Motor neuron (in vitro differentiated cells): ENCODE measurements around the gene DPM3. TPM values are rescaled to one million over a fixed set of nuclear protein-coding genes. Genes with fewer than 3 reads are reported as not detected.
"Not testable (repeated sequence)": the region's sequence is repeated elsewhere in the genome, so short reads cannot be mapped to it uniquely, and the experiment has no call there.

Source experiments
- ATAC-seq, 8 experiments: fragments of 200-7000 bp; cut with Tn5 transposase; replicated peaks in 6 of 8; 2 replicates each; pipeline ENCODE4 v1.8.0; 2021; ENCODE audit warnings: mild to moderate bottlenecking in 8 of 8, moderate library complexity in 8 of 8
- H3K27ac ChIP-seq, 2 donors: fragments of 250-450 bp; sonication (Bioruptor Pico); 2 replicates each; pipeline ENCODE4 v1.9.0; 2021; ENCODE audit warnings: antibody characterized with exemption in 2 of 2, mild to moderate bottlenecking in 2 of 2, moderate library complexity in 1 of 2
- H3K4me1 ChIP-seq, 2 donors: fragments of 250-450 bp; sonication (Bioruptor Pico); replicated peaks in 1 of 2; 2 replicates each; pipeline ENCODE4 v1.6.1; 2021; ENCODE audit warnings: antibody characterized with exemption in 2 of 2, mild to moderate bottlenecking in 2 of 2, moderate library complexity in 1 of 2
- H3K4me3 ChIP-seq, 5 donors: fragments of 250-450 bp; sonication (Bioruptor Pico); 2 replicates each; pipeline ENCODE4 v1.9.0; 2021; ENCODE audit warnings: antibody characterized with exemption in 5 of 5, mild to moderate bottlenecking in 5 of 5, moderate library complexity in 4 of 5
- WGBS, 10 experiments: fragments of 450-650 bp; shearing (Covaris generic); methylation state at CpG; one replicate each; pipeline ENCODE4 v1.0.0; 2022; 5-methylcytosine and 5-hydroxymethylcytosine counted together
- in situ Hi-C, 9 experiments: fragments of 400-800 bp; cut with MboI; loops; one replicate each; pipeline ENCODE4 v1.15.0; 2021; ENCODE audit warnings: low sequenced_read_pairs in 9 of 9, low pct_unique_long_range_greater_than_20kb in 2 of 9; ENCODE audit not compliant: unreplicated experiment in 9 of 9
- total RNA-seq, 8 experiments: library from RNA; unstranded; fragments of 300-600 nt; gene quantifications; 2 replicates each; pipeline versions ENCODE4 v1.2.3 to v1.2.4, GENCODE V29; 2022

Gene DPM3
- 100 to 1,000 TPM in 4 of 8 experiments, 10 to 100 TPM in 4; 54.1 to 173 (median 119) TPM for total RNA-seq

- Histone ChIP-seq H3K4me3 (peak within 1 kb of the TSS; percentile 68 to 84 (median 72)), H3K27ac (peak within 1 kb of the TSS; percentile 86 to 90), H3K4me1 (peaks cover 10 to 14% of the 10 kb centered on the region in 2 donors)
- 0 to 4% (median 1%) methylated on average over 2 to 19 of the region's 42 CpGs; no CpG with 5 or more reads in 3 of the 10 experiments for WGBS, 10 experiments
- ATAC-seq = peak; percentile 51 to 68 (median 64)
- in situ Hi-C loops = no loop called here
Measured at GRCh38 chr1:155139895-155140629, at the start of gene DPM3. Gene DPM3 (minus strand): TSS chr1:155140531. CDS start chr1:155140240, 291 bp downstream.

GRCh38 chr1:155189926-155190325, 49.6 kb upstream of the DPM3 start:
- WGBS, 10 experiments = no CpG with 5 or more reads among the region's 45 CpGs
- H3K27ac ChIP-seq, in situ Hi-C loops, H3K4me3 ChIP-seq, ATAC-seq: not testable (repeated sequence)
- peaks cover 9 to 18% of the 10 kb centered on the region in 2 donors for H3K4me1 ChIP-seq

GRCh38 chr1:155188268-155188667, 47.9 kb upstream of the DPM3 start:
- Histone ChIP-seq H3K4me1 (peaks cover 4 to 10% of the 10 kb centered on the region in 2 donors), H3K27ac (no peak overlapping the region), H3K4me3 (no peak overlapping the region)
- 100% methylated on average over 1 of the region's 14 CpGs; no CpG with 5 or more reads in 9 of the 10 experiments for WGBS, 10 experiments
- in situ Hi-C loops = no loop called here
- no peak for ATAC-seq

- H3K27ac ChIP-seq = no peak overlapping the region
- ATAC-seq = peak in 1 of 8 experiments; percentile 6
- 20 to 100% (median 78%) methylated on average over 1 to 9 of the region's 16 CpGs; no CpG with 5 or more reads in 1 of the 10 experiments for WGBS, 10 experiments
- peaks cover 0 to 2% of the 10 kb centered on the region in 2 donors for H3K4me1 ChIP-seq
- in situ Hi-C loops = no loop called here
- no peak overlapping the region for H3K4me3 ChIP-seq
Measured at GRCh38 chr1:155187456-155187891, 47.1 kb upstream of the DPM3 start.

GRCh38 chr1:155186794-155187455, 46.6 kb upstream of the DPM3 start:
- 56 to 100% (median 90%) methylated on average over 1 to 14 of the region's 14 CpGs; no CpG with 5 or more reads in 3 of the 10 experiments for WGBS, 10 experiments
- H3K4me3 ChIP-seq = no peak overlapping the region
- no peaks in the 10 kb centered on the region for H3K4me1 ChIP-seq
- in situ Hi-C loops = no loop called here
- no peak overlapping the region for H3K27ac ChIP-seq
- peak in 3 of 8 experiments; percentile 9 to 15 (median 14) for ATAC-seq

- in situ Hi-C loops = no loop called here
- H3K27ac ChIP-seq = no peak overlapping the region
- no peak overlapping the region for H3K4me3 ChIP-seq
- no peaks in the 10 kb centered on the region for H3K4me1 ChIP-seq
- WGBS, 10 experiments = 0 to 93% (median 74%) methylated on average over 2 to 7 of the region's 8 CpGs; no CpG with 5 or more reads in 4 of the 10 experiments
- peak in 1 of 8 experiments; percentile 11 for ATAC-seq
Measured at GRCh38 chr1:155186067-155186793, 45.9 kb upstream of the DPM3 start.

- peak in 2 of 8 experiments; percentile 2 to 6 for ATAC-seq
- H3K27ac ChIP-seq = no peak overlapping the region
- no peak overlapping the region for H3K4me3 ChIP-seq
- no peaks in the 10 kb centered on the region for H3K4me1 ChIP-seq
- in situ Hi-C loops = no loop called here
- WGBS, 10 experiments = 53 to 100% (median 86%) methylated on average over 1 to 6 of the region's 6 CpGs; no CpG with 5 or more reads in 5 of the 10 experiments
Measured at GRCh38 chr1:155185783-155186066, 45.4 kb upstream of the DPM3 start.

GRCh38 chr1:155184835-155185782, 44.8 kb upstream of the DPM3 start:
- Histone ChIP-seq H3K27ac (no peak overlapping the region), H3K4me1 (no peaks in the 10 kb centered on the region), H3K4me3 (no peak overlapping the region)
- 80 to 100% (median 86%) methylated on average over 1 to 12 of the region's 21 CpGs; no CpG with 5 or more reads in 3 of the 10 experiments for WGBS, 10 experiments
- ATAC-seq = peak; percentile 10 to 71 (median 18)
- in situ Hi-C loops = no loop called here

- WGBS, 10 experiments = 91 to 100% (median 92%) methylated on average over 1 to 4 of the region's 4 CpGs; no CpG with 5 or more reads in 7 of the 10 experiments
- in situ Hi-C loops = no loop called here
- H3K4me1 ChIP-seq = no peaks in the 10 kb centered on the region
- peak in 1 of 8 experiments; percentile 5 for ATAC-seq
- H3K4me3 ChIP-seq = no peak overlapping the region
- no peak overlapping the region for H3K27ac ChIP-seq
Measured at GRCh38 chr1:155184351-155184811, 44.0 kb upstream of the DPM3 start.

- ATAC-seq = peak in 4 of 8 experiments; percentile 2 to 20 (median 8)
- H3K4me3 ChIP-seq = no peak overlapping the region
- WGBS, 10 experiments = 60 to 100% (median 96%) methylated on average over 1 to 12 of the region's 20 CpGs; no CpG with 5 or more reads in 2 of the 10 experiments
- in situ Hi-C loops = no loop called here
- H3K27ac ChIP-seq = no peak overlapping the region
- H3K4me1 ChIP-seq = no peaks in the 10 kb centered on the region
Measured at GRCh38 chr1:155183775-155184221, 43.5 kb upstream of the DPM3 start.

GRCh38 chr1:155182052-155182550, 41.8 kb upstream of the DPM3 start:
- no peak for ATAC-seq
- in situ Hi-C loops = no loop called here
- WGBS, 10 experiments = 100% methylated on average over 1 to 2 of the region's 7 CpGs; no CpG with 5 or more reads in 6 of the 10 experiments
- no peak overlapping the region for H3K27ac ChIP-seq
- H3K4me1 ChIP-seq = no peaks in the 10 kb centered on the region
- no peak overlapping the region for H3K4me3 ChIP-seq
